ENCODE data around the gene DLG2.

DNA sequence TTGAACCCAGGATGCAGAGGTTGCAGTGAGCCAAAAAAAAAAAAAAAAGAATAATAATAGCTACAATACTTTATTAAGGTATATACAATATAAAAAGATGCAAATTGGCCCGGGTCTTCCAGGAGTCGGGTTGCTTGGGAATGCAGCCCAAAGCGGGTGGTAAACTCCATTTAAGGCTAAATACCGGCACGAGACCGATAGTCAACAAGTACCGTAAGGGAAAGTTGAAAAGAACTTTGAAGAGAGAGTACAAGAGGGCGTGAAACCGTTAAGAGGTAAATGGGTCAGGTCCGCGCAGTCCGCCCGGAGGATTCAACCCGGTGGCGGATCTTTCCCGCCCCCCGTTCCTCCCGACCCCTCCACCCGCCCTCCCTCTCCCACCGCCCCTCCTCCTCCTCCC lies 143.3 kb downstream of the DLG2 start:
- TF ChIP-seq EZH2 (IDR thresholded peaks at IDR 0.05; ENCODE audit: borderline replicate concordance, low read length) = no peak
- TF ChIP-seq CTCF (IDR thresholded peaks at IDR 0.05; ENCODE audit: low read length) = no peak

Measured in OCI-LY1 (cell line).